ENCODE data around the gene CIDEB.

- TF ChIP-seq CTCF (conservative IDR thresholded peaks at IDR 0.05), result no peak
- no peak for TF ChIP-seq EZH2 (IDR thresholded peaks at IDR 0.05; ENCODE audit: low read depth)
These were observed 16.2 kb upstream of the CIDEB start for GRCh38 chr14:24324024-24324423.

Measured in PC-9 (cell line).